ENCODE data around the gene LAMC2.

The LAMC2 gene

DNA sequence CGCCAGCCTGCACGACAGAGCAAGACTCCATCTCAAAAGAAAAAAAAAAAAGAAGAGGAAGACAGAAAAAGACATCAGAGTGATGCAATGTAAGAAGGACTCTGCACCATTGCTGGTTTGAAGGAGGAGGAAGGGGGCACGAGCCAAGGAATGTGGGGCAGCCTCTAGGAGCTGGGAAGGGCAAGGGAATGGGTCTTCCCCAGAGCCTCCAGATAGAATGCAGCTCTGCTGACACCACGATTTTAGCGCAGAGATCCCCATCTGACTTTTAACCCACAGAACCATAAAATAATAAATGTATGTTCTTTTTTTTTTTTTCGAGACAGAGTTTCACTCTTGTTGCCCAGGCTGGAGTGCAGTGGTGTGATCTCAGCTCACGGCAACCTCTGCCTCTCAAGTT lies 33.9 kb upstream of the LAMC2 start:
- no peak for ATAC-seq
- TF ChIP-seq ESRRG (CRISPR knock-in tag; IDR thresholded peaks at IDR 0.05) = no peak

DNA sequence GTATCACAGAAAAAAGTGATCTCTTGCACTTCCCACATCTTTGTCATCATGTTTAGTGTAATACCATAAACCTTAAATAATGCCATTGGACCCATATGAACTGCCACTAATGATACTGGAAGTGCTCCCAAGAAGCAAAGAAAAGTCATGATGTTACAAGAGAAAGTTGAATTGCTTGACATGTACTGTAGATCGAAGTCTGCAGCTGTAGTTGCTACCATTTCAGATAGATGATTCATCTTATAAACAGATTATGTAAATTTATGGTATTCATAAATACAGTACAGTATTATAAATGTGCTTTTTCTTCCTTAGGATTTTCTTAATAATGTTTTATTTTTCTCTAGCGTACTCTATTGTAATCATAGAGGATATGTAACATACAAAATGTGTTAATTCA lies 30.1 kb upstream of the LAMC2 start:
- peak; percentile 78 for ATAC-seq
- TF ChIP-seq ARNTL (CRISPR knock-in tag; IDR thresholded peaks at IDR 0.05; ENCODE audit: borderline replicate concordance, low read depth) (no peak), BACH2 (CRISPR knock-in tag; IDR thresholded peaks at IDR 0.05; ENCODE audit: borderline replicate concordance) (no peak), ISL1 (CRISPR knock-in tag; IDR thresholded peaks at IDR 0.05) (no peak), ZC3H10 (CRISPR knock-in tag; IDR thresholded peaks at IDR 0.05) (no peak), OSR1 (CRISPR knock-in tag; IDR thresholded peaks at IDR 0.05) (no peak), GLIS3 (CRISPR knock-in tag; IDR thresholded peaks at IDR 0.05) (no peak), ZFP30 (CRISPR knock-in tag; IDR thresholded peaks at IDR 0.05) (no peak), ZNF565 (CRISPR knock-in tag; conservative IDR thresholded peaks at IDR 0.05; ENCODE audit: low read depth) (no peak)
- TF ChIP-seq, protein P1, sequence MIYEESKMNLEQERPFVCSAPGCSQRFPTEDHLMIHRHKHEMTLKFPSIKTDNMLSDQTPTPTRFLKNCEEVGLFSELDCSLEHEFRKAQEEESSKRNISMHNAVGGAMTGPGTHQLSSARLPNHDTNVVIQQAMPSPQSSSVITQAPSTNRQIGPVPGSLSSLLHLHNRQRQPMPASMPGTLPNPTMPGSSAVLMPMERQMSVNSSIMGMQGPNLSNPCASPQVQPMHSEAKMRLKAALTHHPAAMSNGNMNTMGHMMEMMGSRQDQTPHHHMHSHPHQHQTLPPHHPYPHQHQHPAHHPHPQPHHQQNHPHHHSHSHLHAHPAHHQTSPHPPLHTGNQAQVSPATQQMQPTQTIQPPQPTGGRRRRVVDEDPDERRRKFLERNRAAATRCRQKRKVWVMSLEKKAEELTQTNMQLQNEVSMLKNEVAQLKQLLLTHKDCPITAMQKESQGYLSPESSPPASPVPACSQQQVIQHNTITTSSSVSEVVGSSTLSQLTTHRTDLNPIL (CRISPR knock-in tag; IDR thresholded peaks at IDR 0.05; ENCODE audit: low read depth) = no peak
- TF ChIP-seq, protein P2, sequence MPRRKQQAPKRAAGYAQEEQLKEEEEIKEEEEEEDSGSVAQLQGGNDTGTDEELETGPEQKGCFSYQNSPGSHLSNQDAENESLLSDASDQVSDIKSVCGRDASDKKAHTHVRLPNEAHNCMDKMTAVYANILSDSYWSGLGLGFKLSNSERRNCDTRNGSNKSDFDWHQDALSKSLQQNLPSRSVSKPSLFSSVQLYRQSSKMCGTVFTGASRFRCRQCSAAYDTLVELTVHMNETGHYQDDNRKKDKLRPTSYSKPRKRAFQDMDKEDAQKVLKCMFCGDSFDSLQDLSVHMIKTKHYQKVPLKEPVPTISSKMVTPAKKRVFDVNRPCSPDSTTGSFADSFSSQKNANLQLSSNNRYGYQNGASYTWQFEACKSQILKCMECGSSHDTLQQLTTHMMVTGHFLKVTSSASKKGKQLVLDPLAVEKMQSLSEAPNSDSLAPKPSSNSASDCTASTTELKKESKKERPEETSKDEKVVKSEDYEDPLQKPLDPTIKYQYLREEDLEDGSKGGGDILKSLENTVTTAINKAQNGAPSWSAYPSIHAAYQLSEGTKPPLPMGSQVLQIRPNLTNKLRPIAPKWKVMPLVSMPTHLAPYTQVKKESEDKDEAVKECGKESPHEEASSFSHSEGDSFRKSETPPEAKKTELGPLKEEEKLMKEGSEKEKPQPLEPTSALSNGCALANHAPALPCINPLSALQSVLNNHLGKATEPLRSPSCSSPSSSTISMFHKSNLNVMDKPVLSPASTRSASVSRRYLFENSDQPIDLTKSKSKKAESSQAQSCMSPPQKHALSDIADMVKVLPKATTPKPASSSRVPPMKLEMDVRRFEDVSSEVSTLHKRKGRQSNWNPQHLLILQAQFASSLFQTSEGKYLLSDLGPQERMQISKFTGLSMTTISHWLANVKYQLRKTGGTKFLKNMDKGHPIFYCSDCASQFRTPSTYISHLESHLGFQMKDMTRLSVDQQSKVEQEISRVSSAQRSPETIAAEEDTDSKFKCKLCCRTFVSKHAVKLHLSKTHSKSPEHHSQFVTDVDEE (CRISPR knock-in tag; IDR thresholded peaks at IDR 0.05) = no peak
- TF ChIP-seq, protein P3, sequence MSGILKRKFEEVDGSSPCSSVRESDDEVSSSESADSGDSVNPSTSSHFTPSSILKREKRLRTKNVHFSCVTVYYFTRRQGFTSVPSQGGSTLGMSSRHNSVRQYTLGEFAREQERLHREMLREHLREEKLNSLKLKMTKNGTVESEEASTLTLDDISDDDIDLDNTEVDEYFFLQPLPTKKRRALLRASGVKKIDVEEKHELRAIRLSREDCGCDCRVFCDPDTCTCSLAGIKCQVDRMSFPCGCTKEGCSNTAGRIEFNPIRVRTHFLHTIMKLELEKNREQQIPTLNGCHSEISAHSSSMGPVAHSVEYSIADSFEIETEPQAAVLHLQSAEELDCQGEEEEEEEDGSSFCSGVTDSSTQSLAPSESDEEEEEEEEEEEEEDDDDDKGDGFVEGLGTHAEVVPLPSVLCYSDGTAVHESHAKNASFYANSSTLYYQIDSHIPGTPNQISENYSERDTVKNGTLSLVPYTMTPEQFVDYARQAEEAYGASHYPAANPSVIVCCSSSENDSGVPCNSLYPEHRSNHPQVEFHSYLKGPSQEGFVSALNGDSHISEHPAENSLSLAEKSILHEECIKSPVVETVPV (CRISPR knock-in tag; IDR thresholded peaks at IDR 0.05) = no peak

DNA sequence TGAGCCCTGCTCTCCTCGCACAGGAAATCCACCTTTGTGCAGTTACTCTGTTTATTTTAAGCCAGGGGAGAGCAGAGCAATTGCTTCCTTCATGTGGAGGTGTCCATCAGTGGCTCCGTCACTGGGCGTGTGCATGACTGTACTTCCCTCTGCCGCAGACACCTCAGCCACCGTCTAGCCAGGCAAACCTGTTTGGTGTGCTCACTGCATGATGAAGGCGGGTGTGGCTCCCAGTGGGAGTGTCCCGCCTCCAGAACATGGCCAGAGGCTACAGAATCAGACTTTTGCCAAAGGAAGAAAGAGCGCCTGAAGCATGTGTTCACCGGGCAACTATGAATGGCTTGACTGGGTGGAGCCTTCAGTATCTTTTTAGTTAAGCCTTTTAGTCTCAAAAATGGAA lies 26.1 kb upstream of the LAMC2 start:
- TF ChIP-seq RARB (CRISPR knock-in tag; IDR thresholded peaks at IDR 0.05) = no peak
- TF ChIP-seq ZFP3 (CRISPR knock-in tag; IDR thresholded peaks at IDR 0.05) = no peak
- TF ChIP-seq, protein P4, sequence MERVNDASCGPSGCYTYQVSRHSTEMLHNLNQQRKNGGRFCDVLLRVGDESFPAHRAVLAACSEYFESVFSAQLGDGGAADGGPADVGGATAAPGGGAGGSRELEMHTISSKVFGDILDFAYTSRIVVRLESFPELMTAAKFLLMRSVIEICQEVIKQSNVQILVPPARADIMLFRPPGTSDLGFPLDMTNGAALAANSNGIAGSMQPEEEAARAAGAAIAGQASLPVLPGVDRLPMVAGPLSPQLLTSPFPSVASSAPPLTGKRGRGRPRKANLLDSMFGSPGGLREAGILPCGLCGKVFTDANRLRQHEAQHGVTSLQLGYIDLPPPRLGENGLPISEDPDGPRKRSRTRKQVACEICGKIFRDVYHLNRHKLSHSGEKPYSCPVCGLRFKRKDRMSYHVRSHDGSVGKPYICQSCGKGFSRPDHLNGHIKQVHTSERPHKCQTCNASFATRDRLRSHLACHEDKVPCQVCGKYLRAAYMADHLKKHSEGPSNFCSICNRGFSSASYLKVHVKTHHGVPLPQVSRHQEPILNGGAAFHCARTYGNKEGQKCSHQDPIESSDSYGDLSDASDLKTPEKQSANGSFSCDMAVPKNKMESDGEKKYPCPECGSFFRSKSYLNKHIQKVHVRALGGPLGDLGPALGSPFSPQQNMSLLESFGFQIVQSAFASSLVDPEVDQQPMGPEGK (CRISPR knock-in tag; IDR thresholded peaks at IDR 0.05; ENCODE audit: borderline replicate concordance) = no peak
- TF ChIP-seq ESRRG (CRISPR knock-in tag; IDR thresholded peaks at IDR 0.05) = no peak
- TF ChIP-seq OSR1 (CRISPR knock-in tag; IDR thresholded peaks at IDR 0.05) = no peak
- no peak for TF ChIP-seq SNAI2 (CRISPR knock-in tag; IDR thresholded peaks at IDR 0.05)
- TF ChIP-seq, protein P1 (CRISPR knock-in tag; IDR thresholded peaks at IDR 0.05; ENCODE audit: low read depth) = no peak
- no peak for TF ChIP-seq BACH2 (CRISPR knock-in tag; IDR thresholded peaks at IDR 0.05; ENCODE audit: borderline replicate concordance)
- TF ChIP-seq PPARA (CRISPR knock-in tag; IDR thresholded peaks at IDR 0.05; ENCODE audit: borderline replicate concordance) = no peak
- TF ChIP-seq ZFP30 (CRISPR knock-in tag; IDR thresholded peaks at IDR 0.05) = no peak
- TF ChIP-seq, protein P2 (CRISPR knock-in tag; IDR thresholded peaks at IDR 0.05) = no peak
- TF ChIP-seq ZNF70 (CRISPR knock-in tag; IDR thresholded peaks at IDR 0.05) = no peak
- no peak for TF ChIP-seq ZC3H10 (CRISPR knock-in tag; IDR thresholded peaks at IDR 0.05)
- no peak for TF ChIP-seq CSDC2 (CRISPR knock-in tag; IDR thresholded peaks at IDR 0.05)
- no peak for ATAC-seq
